GM12891 (cell line): ENCODE data around the gene PPP1R18.

Experiments
- POLR2A ChIP-seq: IDR thresholded peaks from 2 replicates; pipeline ENCODE4 v1.6.1; 2011; ENCODE audit warnings: low read depth, low read length, control low read depth
- POLR2AphosphoS5 ChIP-seq: IDR thresholded peaks from 2 replicates; pipeline ENCODE4 v1.6.1; 2011; ENCODE audit warnings: low read depth, low read length, control low read depth
- POU2F2 ChIP-seq: IDR thresholded peaks from 2 replicates; pipeline ENCODE4 v1.6.1; 2011; ENCODE audit warnings: low read depth, mild to moderate bottlenecking, control low read depth, low read length, moderate library complexity
- TAF1 ChIP-seq: IDR thresholded peaks from 2 replicates; pipeline ENCODE4 v1.6.1; 2011; ENCODE audit warnings: low read depth, low read length, control low read depth

DNA sequence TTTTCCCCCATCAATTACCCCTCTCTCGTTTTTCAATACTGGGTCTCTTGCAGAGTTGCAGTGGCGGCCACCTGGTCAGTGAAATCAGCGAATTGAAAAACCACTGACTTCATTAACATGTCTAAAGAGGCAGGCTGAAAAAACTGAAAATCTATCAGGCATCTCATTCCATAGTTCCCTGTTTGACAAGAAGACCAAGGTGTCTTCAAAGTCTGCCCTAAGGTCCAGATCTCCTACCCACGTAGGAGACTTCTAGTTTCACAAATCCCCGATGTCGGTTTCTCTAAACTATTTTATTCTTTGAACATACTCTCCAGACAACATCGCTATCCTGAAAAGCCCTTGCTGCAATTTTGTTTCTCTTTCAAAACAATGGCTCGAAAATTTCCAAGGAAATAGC, 32.9 kb upstream of the PPP1R18 start:
- TF ChIP-seq POLR2A (no peak), POLR2AphosphoS5 (no peak), TAF1 (no peak), POU2F2 (no peak)
